22Rv1 (cell line): ENCODE results near the gene RAB43.

Experiments used
- H3K27ac ChIP-seq: fragments of 450-650 bp; 2 replicates; pipeline ENCODE4 v1.5.1; 2017
- CTCF ChIP-seq: fragments of 450-650 bp; IDR thresholded peaks from 2 replicates; pipeline ENCODE4 v1.5.1; 2017; ENCODE audit warnings: mild to moderate bottlenecking
- ZFX ChIP-seq: fragments of 450-650 bp; IDR thresholded peaks from 2 replicates; pipeline ENCODE4 v1.6.1; 2017; ENCODE audit warnings: antibody characterized with exemption, borderline replicate concordance

RAB43 gene

GRCh38 chr3:129065016-129065719 lies 56.4 kb downstream of the RAB43 start:
- no peak overlapping the region for H3K27ac ChIP-seq
- TF ChIP-seq ZFX: no peak
- no peak for TF ChIP-seq CTCF

DNA sequence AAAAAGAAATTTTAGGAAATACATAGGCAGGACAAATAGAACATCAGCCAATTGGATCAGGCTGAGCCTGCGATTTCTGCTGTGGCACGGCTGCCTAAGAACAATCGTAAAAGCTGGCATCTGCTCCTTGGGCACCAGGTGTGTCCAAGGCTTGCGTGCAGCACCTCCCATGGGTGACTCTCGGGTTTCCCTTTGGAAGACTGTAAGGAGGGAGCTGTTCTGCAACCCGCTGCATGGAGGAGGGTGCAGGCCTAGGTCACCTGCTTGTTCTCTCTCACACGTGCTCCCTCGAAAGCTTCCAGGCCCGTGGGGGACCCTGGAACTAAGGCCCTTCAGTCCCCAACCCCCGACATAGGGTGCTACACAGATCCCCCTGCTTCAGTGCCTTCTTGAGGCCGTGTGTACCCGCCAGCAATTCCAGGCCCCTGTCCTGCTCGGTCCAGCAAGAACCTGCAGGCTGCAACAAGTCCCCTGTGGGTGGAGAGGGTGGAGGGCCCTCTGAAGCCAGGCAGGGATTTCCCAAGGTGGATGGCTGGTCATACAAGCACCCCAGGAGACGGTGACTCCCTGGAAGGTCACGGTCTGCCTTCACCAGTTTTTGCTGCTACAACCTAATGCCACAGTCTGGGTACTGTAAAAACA lies 57.6 kb downstream of the RAB43 start:
- no peak overlapping the region for H3K27ac ChIP-seq

DNA sequence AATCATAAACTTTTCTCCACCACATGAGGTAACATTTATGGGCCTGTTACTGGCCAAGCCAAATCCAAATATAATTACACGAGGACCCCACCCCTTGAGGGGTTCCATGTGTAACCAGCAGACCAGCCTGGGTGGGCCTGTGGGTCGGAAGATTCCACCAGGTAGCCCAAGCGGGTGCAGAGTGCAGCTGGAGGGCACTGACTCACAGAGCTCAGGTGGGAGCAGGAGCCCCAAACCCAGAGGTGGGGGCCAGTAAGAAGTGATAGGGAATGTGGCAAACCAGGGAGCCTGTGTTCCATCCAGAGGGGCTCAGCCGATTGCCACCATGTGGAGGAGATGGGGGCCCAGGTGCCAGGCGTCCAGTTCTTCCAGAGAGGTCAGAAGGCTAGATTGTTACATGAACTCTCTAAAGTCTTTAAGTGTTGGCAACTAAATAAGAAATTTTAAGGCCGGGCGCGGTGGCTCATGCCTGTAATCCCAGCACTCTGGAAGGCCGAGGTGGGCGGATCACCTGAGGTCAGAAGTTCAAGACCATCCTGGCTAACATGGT lies 58.4 kb downstream of the RAB43 start:
- TF ChIP-seq ZFX (no peak), CTCF (no peak)
- H3K27ac ChIP-seq: no peak overlapping the region

More for the DNA sequence above, 57.6 kb downstream of the RAB43 start:
- TF ChIP-seq ZFX (no peak), CTCF (no peak)

- no peak overlapping the region for H3K27ac ChIP-seq
- TF ChIP-seq CTCF (no peak), ZFX (no peak)
Observed at GRCh38 chr3:129061888-129062834, 59.4 kb downstream of the RAB43 start.

- no peak overlapping the region for H3K27ac ChIP-seq
- TF ChIP-seq ZFX (no peak), CTCF (no peak)
Observed at GRCh38 chr3:129061023-129061887, 60.3 kb downstream of the RAB43 start.

DNA sequence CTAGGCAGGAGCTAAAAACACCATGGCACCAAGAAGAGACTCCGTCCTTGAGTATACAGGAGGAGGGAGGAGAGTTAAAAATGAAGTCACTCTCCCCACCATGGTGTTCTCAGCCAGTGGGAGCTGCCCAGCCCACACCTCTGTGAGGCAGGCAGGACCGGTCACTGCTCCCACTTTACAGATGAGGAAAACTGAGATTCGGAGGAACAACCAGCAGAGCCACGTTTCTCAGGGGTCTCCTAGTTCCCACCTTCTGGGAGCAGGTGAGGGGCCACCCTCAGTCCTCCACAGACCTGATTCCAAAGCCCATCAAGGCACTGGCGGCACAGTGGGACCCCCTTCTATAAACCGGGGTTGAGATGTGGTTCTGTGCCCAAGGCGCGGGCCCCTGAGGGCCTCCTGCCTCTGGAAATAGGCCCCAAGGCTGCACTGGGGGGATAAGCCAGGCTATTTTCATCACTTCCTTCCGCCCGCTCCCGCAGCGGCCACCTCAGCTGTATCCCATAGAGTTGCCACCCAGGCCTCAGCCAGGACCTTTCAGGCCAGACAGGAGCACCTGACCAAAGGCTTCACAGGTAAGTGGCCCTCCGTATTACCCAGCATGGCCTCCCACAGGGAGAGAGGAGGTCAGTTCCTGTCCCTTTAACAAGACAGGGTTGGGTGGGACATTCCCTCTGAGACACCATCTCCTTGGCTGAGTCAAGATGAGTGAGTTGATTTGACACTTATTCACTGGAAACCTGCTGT lies 61.2 kb downstream of the RAB43 start, which contains the start of gene GP9:
Gene GP9, plus strand, starts transcription at position 504 of the 747 bp plus-strand sequence. CDS start 961 bp downstream, outside the sequence.
- TF ChIP-seq ZFX: no peak
- TF ChIP-seq CTCF: no peak
- H3K27ac ChIP-seq: no peak within 1 kb of the TSS
